ENCODE data around the gene MED26. TPM values are rescaled to one million over a fixed set of nuclear protein-coding genes. Genes with fewer than 3 reads are reported as not detected.
"Not testable (repeated sequence)": the region's sequence is repeated elsewhere in the genome, so short reads cannot be mapped to it uniquely, and the experiment has no call there.

MED26 gene
- total RNA-seq, 2 donors from 2014 or later, result 10.8 to 11.8 TPM

DNA sequence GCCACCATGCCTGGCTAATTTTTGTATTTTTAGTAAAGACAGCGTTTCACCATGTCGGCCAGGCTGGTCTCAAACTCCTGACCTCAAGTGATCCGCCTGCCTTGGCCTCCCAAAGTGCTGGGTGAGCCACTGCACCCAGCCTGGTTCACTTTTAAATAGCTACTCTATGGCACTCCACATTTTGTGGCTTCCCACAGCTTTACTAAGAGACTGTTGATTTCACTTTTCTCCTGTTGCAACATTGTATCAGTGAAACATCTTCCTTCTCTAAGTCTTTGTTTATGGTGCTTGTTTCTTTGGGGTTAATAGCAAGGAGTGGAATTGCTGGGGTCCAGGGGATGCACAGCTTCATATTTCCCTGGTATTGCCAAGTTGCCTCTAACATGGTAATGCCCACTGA is 45.2 kb upstream of the MED26 start:
- no peak for DNase-seq
- H3K27ac Mint-ChIP-seq, result no peak overlapping the region
- Histone ChIP-seq H3K27ac (ENCODE audit: low read depth, low read length) (no peak overlapping the region), H3K27me3 (ENCODE audit: control insufficient read depth, insufficient read depth, low read length, poor library complexity, severe bottlenecking) (no peaks in the 10 kb centered on the region), H3K4me3 (ENCODE audit: low read length) (no peak overlapping the region), H3K4me1 (ENCODE audit: control insufficient read depth, insufficient read depth, low read length) (no peaks in the 10 kb centered on the region), H3K36me3 (ENCODE audit: control insufficient read depth, insufficient read depth, low read length) (no peaks in the 10 kb centered on the region), H3K9me3 (ENCODE audit: control insufficient read depth, low read length) (no peaks in the 10 kb centered on the region), H3K9ac (ENCODE audit: extremely low read depth, low read length, poor library complexity, severe bottlenecking) (no peak overlapping the region)
- peaks cover 2% of the 10 kb centered on the region for H3K36me3 Mint-ChIP-seq (ENCODE audit: low read depth)
- H3K4me1 Mint-ChIP-seq, result no peaks in the 10 kb centered on the region
- H3K9me3 Mint-ChIP-seq, result no peaks in the 10 kb centered on the region
- WGBS, 2 experiments (ENCODE audit: insufficient coverage in 1 of 2, insufficient read length in 1 of 2), result 83 to 92% methylated on average over 3 of the region's 3 CpGs
- H3K27me3 Mint-ChIP-seq (ENCODE audit: insufficient read depth), result no peaks in the 10 kb centered on the region
- no peak overlapping the region for H3K4me3 Mint-ChIP-seq
- TF ChIP-seq CTCF (conservative IDR thresholded peaks at IDR 0.05), result no peak

DNA sequence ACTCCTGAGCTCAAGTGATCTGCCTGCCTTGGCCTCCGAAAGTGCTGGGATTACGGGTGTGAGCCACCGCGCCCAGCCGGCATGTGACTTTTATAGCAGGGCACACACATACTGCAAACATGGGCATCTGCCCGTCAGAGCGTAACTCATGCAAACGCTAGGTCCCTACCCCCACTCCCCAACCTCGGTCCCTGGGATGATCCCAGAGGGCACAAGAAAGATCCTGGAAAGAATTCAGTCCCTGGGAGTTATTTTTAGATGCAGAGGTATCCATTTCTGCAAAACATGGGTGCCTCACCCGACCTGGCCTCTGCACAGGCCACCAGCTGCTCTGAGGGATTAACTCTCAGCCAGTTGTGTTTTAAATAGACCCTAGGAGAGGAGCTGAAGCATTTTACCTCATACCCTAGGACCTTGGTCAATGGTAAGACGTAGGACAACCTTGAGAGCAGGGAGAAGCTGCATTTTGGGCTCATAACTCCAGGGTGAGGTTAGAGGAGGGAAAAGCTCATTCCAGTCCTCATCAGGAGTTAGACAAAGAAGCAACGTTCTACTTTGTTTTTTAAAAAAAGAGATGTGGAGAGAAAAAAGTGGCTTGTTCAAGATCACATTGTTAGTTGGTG is 43.8 kb upstream of the MED26 start:
- no peak for TF ChIP-seq CTCF (conservative IDR thresholded peaks at IDR 0.05)
- Mint-ChIP-seq H3K36me3 (ENCODE audit: low read depth) (peaks cover 2% of the 10 kb centered on the region), H3K27ac (no peak overlapping the region), H3K27me3 (ENCODE audit: insufficient read depth) (no peaks in the 10 kb centered on the region), H3K4me3 (no peak overlapping the region), H3K4me1 (no peaks in the 10 kb centered on the region), H3K9me3 (no peaks in the 10 kb centered on the region)
- 91 to 100% methylated on average over 4 to 12 of the region's 12 CpGs for WGBS, 2 experiments (ENCODE audit: insufficient coverage in 1 of 2, insufficient read length in 1 of 2)
- no peaks in the 10 kb centered on the region for H3K4me1 ChIP-seq (ENCODE audit: control insufficient read depth, insufficient read depth, low read length)
- no peaks in the 10 kb centered on the region for H3K27me3 ChIP-seq (ENCODE audit: control insufficient read depth, insufficient read depth, low read length, poor library complexity, severe bottlenecking)
- no peak for DNase-seq
- H3K9ac ChIP-seq (ENCODE audit: extremely low read depth, low read length, poor library complexity, severe bottlenecking), result no peak overlapping the region
- H3K27ac ChIP-seq (ENCODE audit: low read depth, low read length), result no peak overlapping the region
- no peaks in the 10 kb centered on the region for H3K36me3 ChIP-seq (ENCODE audit: control insufficient read depth, insufficient read depth, low read length)
- no peak overlapping the region for H3K4me3 ChIP-seq (ENCODE audit: low read length)
- no peaks in the 10 kb centered on the region for H3K9me3 ChIP-seq (ENCODE audit: control insufficient read depth, low read length)

GRCh38 chr19:16670291-16670690 is 42.3 kb upstream of the MED26 start:
- Mint-ChIP-seq H3K27ac (no peak overlapping the region), H3K4me1 (no peaks in the 10 kb centered on the region), H3K36me3 (ENCODE audit: low read depth) (peaks cover 2% of the 10 kb centered on the region), H3K27me3 (ENCODE audit: insufficient read depth) (no peaks in the 10 kb centered on the region), H3K9me3 (no peaks in the 10 kb centered on the region), H3K4me3 (no peak overlapping the region)
- DNase-seq, result no peak
- TF ChIP-seq CTCF (conservative IDR thresholded peaks at IDR 0.05), result no peak
- no peak overlapping the region for H3K4me3 ChIP-seq (ENCODE audit: low read length)
- H3K27me3 ChIP-seq (ENCODE audit: control insufficient read depth, insufficient read depth, low read length, poor library complexity, severe bottlenecking), result no peaks in the 10 kb centered on the region
- no peaks in the 10 kb centered on the region for H3K36me3 ChIP-seq (ENCODE audit: control insufficient read depth, insufficient read depth, low read length)
- H3K4me1 ChIP-seq (ENCODE audit: control insufficient read depth, insufficient read depth, low read length), result no peaks in the 10 kb centered on the region
- H3K27ac ChIP-seq (ENCODE audit: low read depth, low read length), result no peak overlapping the region
- no peaks in the 10 kb centered on the region for H3K9me3 ChIP-seq (ENCODE audit: control insufficient read depth, low read length)
- H3K9ac ChIP-seq (ENCODE audit: extremely low read depth, low read length, poor library complexity, severe bottlenecking), result no peak overlapping the region
- 95 to 98% methylated on average over 7 to 13 of the region's 13 CpGs for WGBS, 2 experiments (ENCODE audit: insufficient coverage in 1 of 2, insufficient read length in 1 of 2)

- H3K27me3 Mint-ChIP-seq (ENCODE audit: insufficient read depth); H3K36me3 Mint-ChIP-seq (ENCODE audit: low read depth); H3K9me3 Mint-ChIP-seq: not testable (repeated sequence)
These were observed 40.7 kb upstream of the MED26 start for GRCh38 chr19:16668702-16669101.

More at GRCh38 chr19:16668702-16669101, 40.7 kb upstream of the MED26 start:
- H3K27ac Mint-ChIP-seq; H3K27ac ChIP-seq (ENCODE audit: low read depth, low read length); DNase-seq; H3K36me3 ChIP-seq (ENCODE audit: control insufficient read depth, insufficient read depth, low read length); H3K9me3 ChIP-seq (ENCODE audit: control insufficient read depth, low read length); H3K9ac ChIP-seq (ENCODE audit: extremely low read depth, low read length, poor library complexity, severe bottlenecking); H3K4me1 Mint-ChIP-seq; H3K27me3 ChIP-seq (ENCODE audit: control insufficient read depth, insufficient read depth, low read length, poor library complexity, severe bottlenecking); H3K4me3 Mint-ChIP-seq; H3K4me3 ChIP-seq (ENCODE audit: low read length); H3K4me1 ChIP-seq (ENCODE audit: control insufficient read depth, insufficient read depth, low read length): not testable (repeated sequence)
- WGBS, 2 experiments (ENCODE audit: insufficient coverage in 1 of 2, insufficient read length in 1 of 2), result 90% methylated on average over 4 of the region's 4 CpGs; no CpG with 5 or more reads in 1 of the 2 experiments

Measured in endodermal cell (in vitro differentiated cells).